Psoas muscle (tissue), 8 donors: Measurements from ENCODE around the gene SORCS3. TPM values are rescaled to one million over a fixed set of nuclear protein-coding genes. Genes with fewer than 3 reads are reported as not detected.

ENCODE experiments used
- ATAC-seq, 4 donors: fragments of 200-7000 bp; cut with Tn5 transposase; one replicate each; pipeline ENCODE4 v1.9.1; 2020; ENCODE audit warnings: moderate library complexity in 3 of 4, mild to moderate bottlenecking in 2 of 4
- DNase-seq, 2 donors: peaks; one replicate each; pipeline ENCODE4 v3.0.0-alpha.2; 2020
- H3K27ac ChIP-seq: fragments of 200-600 bp; one replicate; pipeline ENCODE4 v1.8.0; 2022
- H3K27me3 ChIP-seq, 3 donors: fragments of 200-600 bp in 1 of 3; one replicate each; pipeline versions ENCODE4 v1.6.1 to v1.8.0; 2013 to 2022; ENCODE audit warnings: low read length in 2 of 3, mild to moderate bottlenecking in 2 of 3, moderate library complexity in 1 of 3; ENCODE audit not compliant: insufficient read depth in 3 of 3
- H3K36me3 ChIP-seq, 2 donors: fragments of 200-600 bp in 1 of 2; one replicate each; pipeline versions ENCODE4 v1.6.1 to v1.8.0; 2013 to 2022; ENCODE audit warnings: low read depth in 1 of 2, mild to moderate bottlenecking in 1 of 2, moderate library complexity in 1 of 2; ENCODE audit not compliant: insufficient read depth in 1 of 2
- H3K4me1 ChIP-seq: fragments of 200-600 bp; one replicate; pipeline ENCODE4 v1.8.0; 2022
- H3K4me3 ChIP-seq: fragments of 200-600 bp; one replicate; pipeline ENCODE4 v1.8.0; 2022; ENCODE audit warnings: mild to moderate bottlenecking
- H3K9me3 ChIP-seq: fragments of 200-600 bp; one replicate; pipeline ENCODE4 v1.8.0; 2022
- WGBS, 3 donors: extraction: QIAGEN DNeasy Blood & Tissue Kit; methylation state at CpG; one replicate each; pipeline versions ENCODE4 v1.1.6 to v1.1.7; 2013; 5-methylcytosine and 5-hydroxymethylcytosine counted together
- intact Hi-C, 2 donors: fragments of 100-400 bp; cut with DNase I; formaldehyde crosslinking; loops; one replicate each; pipeline versions ENCODE4 v1.11.0 to v1.14.2; 2022
- polyA plus RNA-seq, 3 donors: library from polyadenylated mRNA; stranded (reverse); fragments of 200-250 nt; gene quantifications; one replicate each; pipeline ENCODE4 v1.2.3, GENCODE V29; 2013
- total RNA-seq, 4 donors: library from RNA; stranded (reverse); fragmentation: NEBNext Ultra II Directional in 2 of 4; extraction: Animal tissue kit (Norgen Biotek cat#: 25700) in 2 of 4; gene quantifications; one replicate each; pipeline versions ENCODE4 v1.2.1 to v1.2.4, GENCODE V29; 2021 to 2023
- TF ChIP-seq, protein P1 (sequence below): fragments of 200-600 bp; IDR thresholded peaks from one replicate; pipeline ENCODE4 v1.8.0; 2022; ENCODE audit warnings: antibody characterized with exemption
- donor health status: healthy with polysubstance abuse.
- donor health status: DM: no; HTN: no; CAD: no; lungs with moderate emphysema.
- donor health status: Bipolar disorder and iron deficiency.
- donor health status: healthy.
- donor health status: DM: yes; HTN: yes; CAD: no.
- donor health status: DM: no; HTN: no; CAD: no.
- donor health status: DM: no; HTN: no; CAD: no.
- donor health status: DM: yes; HTN: yes; CAD: no.

The SORCS3 gene
- total and polyA plus RNA-seq, 7 donors = 0.01 TPM; not detected in 6

GRCh38 chr10:105112862-105113261, 471.8 kb downstream of the SORCS3 start:
- ATAC-seq (no peak), DNase-seq (no peak)
- 31 to 43% (median 38%) methylated on average over 6 of the region's 6 CpGs for WGBS, 3 donors
- intact Hi-C loops = no loop called here
- H3K36me3 ChIP-seq = no peaks in the 10 kb centered on the region
- H3K27me3 ChIP-seq = no peaks in the 10 kb centered on the region
- H3K9me3 ChIP-seq = peaks cover 4% of the 10 kb centered on the region
- TF ChIP-seq, protein P1, sequence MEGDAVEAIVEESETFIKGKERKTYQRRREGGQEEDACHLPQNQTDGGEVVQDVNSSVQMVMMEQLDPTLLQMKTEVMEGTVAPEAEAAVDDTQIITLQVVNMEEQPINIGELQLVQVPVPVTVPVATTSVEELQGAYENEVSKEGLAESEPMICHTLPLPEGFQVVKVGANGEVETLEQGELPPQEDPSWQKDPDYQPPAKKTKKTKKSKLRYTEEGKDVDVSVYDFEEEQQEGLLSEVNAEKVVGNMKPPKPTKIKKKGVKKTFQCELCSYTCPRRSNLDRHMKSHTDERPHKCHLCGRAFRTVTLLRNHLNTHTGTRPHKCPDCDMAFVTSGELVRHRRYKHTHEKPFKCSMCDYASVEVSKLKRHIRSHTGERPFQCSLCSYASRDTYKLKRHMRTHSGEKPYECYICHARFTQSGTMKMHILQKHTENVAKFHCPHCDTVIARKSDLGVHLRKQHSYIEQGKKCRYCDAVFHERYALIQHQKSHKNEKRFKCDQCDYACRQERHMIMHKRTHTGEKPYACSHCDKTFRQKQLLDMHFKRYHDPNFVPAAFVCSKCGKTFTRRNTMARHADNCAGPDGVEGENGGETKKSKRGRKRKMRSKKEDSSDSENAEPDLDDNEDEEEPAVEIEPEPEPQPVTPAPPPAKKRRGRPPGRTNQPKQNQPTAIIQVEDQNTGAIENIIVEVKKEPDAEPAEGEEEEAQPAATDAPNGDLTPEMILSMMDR = no peak
- no peaks in the 10 kb centered on the region for H3K4me1 ChIP-seq
- H3K27ac ChIP-seq = no peak overlapping the region
- H3K4me3 ChIP-seq = no peak overlapping the region

DNA sequence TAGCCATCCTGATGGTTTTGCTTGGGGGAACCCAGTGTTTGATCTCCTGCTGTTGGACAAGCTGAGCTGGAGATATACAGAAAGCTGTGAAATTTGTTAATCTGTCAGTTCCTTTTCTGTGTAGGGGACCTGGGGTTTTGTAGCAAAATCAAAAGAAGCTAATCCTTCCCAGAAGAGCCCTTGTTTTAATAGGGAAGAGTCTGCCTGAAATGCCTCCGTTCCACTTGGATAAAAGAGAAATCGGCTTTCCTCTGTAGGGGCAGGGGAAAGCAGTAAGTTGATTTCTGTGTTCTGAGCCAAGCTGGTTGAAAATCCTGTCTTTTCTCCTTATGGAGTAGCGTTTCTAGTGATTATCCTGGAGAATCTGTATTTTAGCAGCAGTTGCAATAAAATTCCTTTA, 472.6 kb downstream of the SORCS3 start:
- TF ChIP-seq, protein P1 = no peak
- no peaks in the 10 kb centered on the region for H3K27me3 ChIP-seq
- WGBS, 3 donors = 56 to 57% (median 56%) methylated on average over 3 of the region's 3 CpGs
- H3K4me1 ChIP-seq = no peaks in the 10 kb centered on the region
- intact Hi-C loops = no loop called here
- DNase-seq (no peak), ATAC-seq (no peak)
- H3K9me3 ChIP-seq = peaks cover 4% of the 10 kb centered on the region
- no peak overlapping the region for H3K27ac ChIP-seq
- H3K4me3 ChIP-seq = no peak overlapping the region
- H3K36me3 ChIP-seq = no peaks in the 10 kb centered on the region

GRCh38 chr10:105121743-105122142, 480.7 kb downstream of the SORCS3 start:
- no peak for ATAC-seq
- intact Hi-C loops = no loop called here
- TF ChIP-seq, protein P1 = no peak

DNA sequence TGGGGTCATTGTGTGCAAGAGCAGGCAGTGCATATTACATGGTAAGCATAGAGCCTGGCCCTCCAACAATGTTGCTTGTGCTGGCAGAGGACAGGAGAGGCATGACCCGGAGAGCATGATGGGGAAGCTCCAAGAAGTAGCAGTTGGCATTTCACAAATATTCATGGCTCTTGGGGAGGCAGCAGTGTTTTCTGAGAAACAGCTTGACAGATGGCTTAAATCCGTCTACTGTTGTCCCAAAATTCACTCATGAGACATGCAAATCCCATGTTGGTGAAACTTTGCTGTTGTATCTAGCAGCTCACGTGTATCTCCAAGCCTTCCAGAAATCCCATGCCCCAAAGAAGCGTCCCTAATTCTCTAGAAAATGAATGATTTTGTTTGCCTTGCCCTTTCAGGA, 487.0 kb downstream of the SORCS3 start:
- DNase-seq (no peak), ATAC-seq (no peak)
- H3K4me1 ChIP-seq = no peaks in the 10 kb centered on the region
- intact Hi-C loops = no loop called here
- H3K4me3 ChIP-seq = no peak overlapping the region
- TF ChIP-seq, protein P1 = no peak
- H3K36me3 ChIP-seq = no peaks in the 10 kb centered on the region
- H3K27me3 ChIP-seq = no peaks in the 10 kb centered on the region
- no peaks in the 10 kb centered on the region for H3K9me3 ChIP-seq
- H3K27ac ChIP-seq = no peak overlapping the region
- 68 to 72% (median 71%) methylated on average over 4 of the region's 4 CpGs for WGBS, 3 donors

More at GRCh38 chr10:105121743-105122142, 480.7 kb downstream of the SORCS3 start:
- Histone ChIP-seq H3K4me1 (no peaks in the 10 kb centered on the region), H3K27ac (no peak overlapping the region), H3K4me3 (no peak overlapping the region), H3K9me3 (peaks cover 1% of the 10 kb centered on the region), H3K36me3 (no peaks in the 10 kb centered on the region), H3K27me3 (no peaks in the 10 kb centered on the region)
- DNase-seq = no peak
- WGBS, 3 donors = 61 to 71% (median 63%) methylated on average over 3 of the region's 3 CpGs

DNA sequence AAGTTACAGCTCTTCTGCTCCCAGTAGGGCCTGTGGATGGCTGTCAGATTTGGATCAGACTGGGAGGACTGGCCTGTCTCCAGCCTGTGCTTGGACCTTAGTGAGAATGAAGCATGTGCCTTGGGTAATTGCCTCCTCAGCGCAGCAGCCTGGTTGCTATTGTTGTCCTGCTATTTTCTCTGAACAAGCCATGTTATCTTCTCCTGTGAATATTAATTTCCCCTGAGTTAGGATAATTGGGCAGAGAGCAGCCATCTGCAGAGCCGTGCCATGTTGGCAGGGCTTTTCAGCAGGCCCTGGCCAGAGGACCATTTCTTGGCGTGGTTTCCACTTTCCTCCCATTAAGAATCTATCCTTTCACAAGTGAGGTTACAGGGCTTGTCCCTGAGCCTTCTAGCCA, 497.3 kb downstream of the SORCS3 start:
- H3K4me3 ChIP-seq = no peak overlapping the region
- ATAC-seq (no peak), DNase-seq (no peak)
- intact Hi-C loops = no loop called here
- H3K27me3 ChIP-seq = no peaks in the 10 kb centered on the region
- 51 to 67% (median 55%) methylated on average over 3 of the region's 3 CpGs for WGBS, 3 donors
- no peaks in the 10 kb centered on the region for H3K9me3 ChIP-seq
- H3K36me3 ChIP-seq = no peaks in the 10 kb centered on the region
- TF ChIP-seq, protein P1 = no peak
- H3K27ac ChIP-seq = no peak overlapping the region
- no peaks in the 10 kb centered on the region for H3K4me1 ChIP-seq
